Epidermal melanocyte (primary cell): ENCODE data around the gene NFATC1.

Experiments
- DNase-seq: peaks from one replicate; pipeline ENCODE4 v3.0.0; 2011; ENCODE audit warnings: low spot score; ENCODE audit not compliant: insufficient read length

Gene NFATC1

GRCh38 chr18:79532313-79533007 lies 136.7 kb downstream of the NFATC1 start:
- no peak for DNase-seq

GRCh38 chr18:79533146-79533545 lies 137.4 kb downstream of the NFATC1 start:
- DNase-seq: no peak

GRCh38 chr18:79533591-79533990 lies 137.9 kb downstream of the NFATC1 start:
- DNase-seq: no peak

GRCh38 chr18:79534356-79534755 lies 138.6 kb downstream of the NFATC1 start:
- DNase-seq: no peak

- DNase-seq: no peak
Measured at GRCh38 chr18:79537758-79538157, 142.0 kb downstream of the NFATC1 start.

GRCh38 chr18:79538635-79539034 lies 142.9 kb downstream of the NFATC1 start:
- no peak for DNase-seq

- peak; percentile 67 for DNase-seq
Measured at GRCh38 chr18:79540161-79540903, 144.6 kb downstream of the NFATC1 start.

GRCh38 chr18:79540904-79541282 lies 145.2 kb downstream of the NFATC1 start:
- DNase-seq: no peak

GRCh38 chr18:79542213-79542612 lies 146.5 kb downstream of the NFATC1 start:
- DNase-seq: no peak

GRCh38 chr18:79542876-79543750 lies 147.4 kb downstream of the NFATC1 start:
- DNase-seq: no peak

GRCh38 chr18:79543861-79544385 lies 148.2 kb downstream of the NFATC1 start:
- DNase-seq: no peak

- no peak for DNase-seq
Measured at GRCh38 chr18:79544386-79544963, 148.7 kb downstream of the NFATC1 start.

GRCh38 chr18:79545255-79545654 lies 149.5 kb downstream of the NFATC1 start:
- DNase-seq: no peak

- no peak for DNase-seq
Measured at GRCh38 chr18:79545736-79546171, 150.0 kb downstream of the NFATC1 start.

GRCh38 chr18:79546781-79547272 lies 151.1 kb downstream of the NFATC1 start:
- peak; percentile 42 for DNase-seq

- no peak for DNase-seq
Measured at GRCh38 chr18:79547413-79548076, 151.8 kb downstream of the NFATC1 start.

- no peak for DNase-seq
Measured at GRCh38 chr18:79548077-79548450, 152.3 kb downstream of the NFATC1 start.

- DNase-seq: no peak
Measured at GRCh38 chr18:79548621-79548985, 152.9 kb downstream of the NFATC1 start.

GRCh38 chr18:79548986-79549637 lies 153.4 kb downstream of the NFATC1 start:
- no peak for DNase-seq

GRCh38 chr18:79549638-79550000 lies 153.9 kb downstream of the NFATC1 start:
- no peak for DNase-seq
